ENCODE data around the gene LAG3.

- TF ChIP-seq CTCF (IDR thresholded peaks at IDR 0.05 in 4 of 5, conservative IDR thresholded peaks at IDR 0.05 in 1 of 5): no peak
- no peak for TF ChIP-seq POLR2A (IDR thresholded peaks at IDR 0.05)
Observed at GRCh38 chr12:6824901-6825381, 52.6 kb downstream of the LAG3 start.
